ENCODE data around the gene GLTPD2.

The GLTPD2 gene

DNA sequence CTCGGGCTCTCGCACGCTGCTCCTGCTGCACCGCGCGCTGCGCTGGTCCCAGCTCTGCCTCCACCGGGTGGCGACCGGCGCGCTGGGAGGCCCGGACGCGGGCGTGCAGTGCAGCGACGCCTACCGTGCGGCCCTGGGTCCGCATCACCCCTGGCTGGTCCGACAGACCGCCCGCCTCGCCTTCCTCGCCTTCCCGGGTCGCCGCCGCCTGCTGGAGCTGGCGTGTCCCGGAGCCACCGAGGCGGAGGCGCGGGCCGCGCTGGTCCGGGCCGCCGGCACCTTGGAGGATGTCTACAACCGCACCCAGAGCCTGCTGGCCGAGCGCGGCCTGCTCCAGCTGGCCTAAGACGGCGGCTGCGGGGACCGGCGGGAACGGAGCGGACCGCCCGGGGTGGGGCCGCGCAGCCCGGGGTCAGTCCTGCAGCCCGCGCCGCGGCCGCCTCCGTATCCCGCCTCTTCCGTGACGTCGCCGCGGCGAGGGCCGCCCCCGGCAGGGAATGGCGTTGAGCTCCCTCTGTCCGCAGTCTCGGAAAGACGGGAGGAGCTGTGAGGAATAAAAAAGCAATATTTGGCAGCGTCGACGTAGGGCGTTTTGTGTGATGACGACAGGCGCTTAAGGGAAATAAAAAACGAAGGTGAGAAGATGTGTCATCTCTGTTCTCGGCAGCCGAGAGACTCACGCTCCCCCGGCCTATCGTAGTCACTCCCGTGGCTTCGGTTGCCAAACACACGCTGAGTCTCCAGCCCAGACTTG is 1.4 kb downstream of the GLTPD2 start:
- H3K4me1 ChIP-seq (ENCODE audit: control insufficient read depth, insufficient read depth, low read length, poor library complexity, severe bottlenecking), result peaks cover 10% of the 10 kb centered on the region
- H3K27ac ChIP-seq (ENCODE audit: low read depth, low read length, severe bottlenecking), result peak overlapping the region; percentile 59
- no peaks in the 10 kb centered on the region for H3K9me3 ChIP-seq (ENCODE audit: control insufficient read depth, low read length)
- H3K4me3 ChIP-seq (ENCODE audit: extremely low read depth, insufficient read depth, low read length, poor library complexity, severe bottlenecking), result peak overlapping the region; percentile 62
- H3K36me3 ChIP-seq (ENCODE audit: control insufficient read depth, insufficient read depth, low read length), result no peaks in the 10 kb centered on the region
- 1% methylated on average over 79 to 89 of the region's 91 CpGs for WGBS, 2 experiments (ENCODE audit: insufficient coverage in 2 of 2)

- H3K36me3 ChIP-seq (ENCODE audit: control insufficient read depth, insufficient read depth, low read length), result no peaks in the 10 kb centered on the region
- WGBS, 2 experiments (ENCODE audit: insufficient coverage in 2 of 2), result 78 to 95% methylated on average over 4 to 5 of the region's 7 CpGs
- peak overlapping the region; percentile 59 for H3K27ac ChIP-seq (ENCODE audit: low read depth, low read length, severe bottlenecking)
- H3K4me3 ChIP-seq (ENCODE audit: extremely low read depth, insufficient read depth, low read length, poor library complexity, severe bottlenecking), result peak overlapping the region; percentile 62
- no peaks in the 10 kb centered on the region for H3K9me3 ChIP-seq (ENCODE audit: control insufficient read depth, low read length)
- peaks cover 10% of the 10 kb centered on the region for H3K4me1 ChIP-seq (ENCODE audit: control insufficient read depth, insufficient read depth, low read length, poor library complexity, severe bottlenecking)
These were observed 1.9 kb downstream of the GLTPD2 start for GRCh38 chr17:4790705-4791088.

DNA sequence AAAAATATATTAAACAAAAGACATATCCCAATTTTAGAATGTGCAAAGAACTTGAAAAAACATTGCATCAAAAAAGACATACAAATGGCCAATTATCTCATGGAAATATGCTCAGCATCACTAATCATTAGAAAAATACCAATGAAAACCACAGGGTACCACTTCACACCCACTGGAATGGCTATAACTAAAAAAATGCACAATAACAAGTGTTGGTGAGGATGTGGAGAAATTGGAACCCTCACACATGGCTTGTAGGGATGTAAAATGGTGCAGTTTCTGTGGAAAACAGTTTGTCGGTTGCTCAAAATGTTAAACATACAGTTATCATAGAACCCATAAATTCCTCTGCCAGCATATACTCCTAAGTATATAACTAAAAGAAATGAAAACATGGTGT is 6.4 kb downstream of the GLTPD2 start:
- no CpG with 5 or more reads among the region's 1 CpG for WGBS, 2 experiments (ENCODE audit: insufficient coverage in 2 of 2)
- H3K4me1 ChIP-seq (ENCODE audit: control insufficient read depth, insufficient read depth, low read length, poor library complexity, severe bottlenecking), result peaks cover 6% of the 10 kb centered on the region

GRCh38 chr17:4796552-4796920 is 7.8 kb downstream of the GLTPD2 start:
- Histone ChIP-seq H3K36me3 (ENCODE audit: control insufficient read depth, insufficient read depth, low read length) (peaks cover 25% of the 10 kb centered on the region), H3K27ac (ENCODE audit: low read depth, low read length, severe bottlenecking) (peak overlapping the region; percentile 39), H3K4me1 (ENCODE audit: control insufficient read depth, insufficient read depth, low read length, poor library complexity, severe bottlenecking) (no peaks in the 10 kb centered on the region), H3K9me3 (ENCODE audit: control insufficient read depth, low read length) (no peaks in the 10 kb centered on the region), H3K4me3 (ENCODE audit: extremely low read depth, insufficient read depth, low read length, poor library complexity, severe bottlenecking) (peak overlapping the region; percentile 74)
- 0% methylated on average over 1 to 2 of the region's 7 CpGs for WGBS, 2 experiments (ENCODE audit: insufficient coverage in 2 of 2)

More for the DNA sequence above, 6.4 kb downstream of the GLTPD2 start:
- Histone ChIP-seq H3K36me3 (ENCODE audit: control insufficient read depth, insufficient read depth, low read length) (peaks cover 25% of the 10 kb centered on the region), H3K4me3 (ENCODE audit: extremely low read depth, insufficient read depth, low read length, poor library complexity, severe bottlenecking) (no peak overlapping the region), H3K9me3 (ENCODE audit: control insufficient read depth, low read length) (no peaks in the 10 kb centered on the region), H3K27ac (ENCODE audit: low read depth, low read length, severe bottlenecking) (no peak overlapping the region)

- H3K36me3 ChIP-seq (ENCODE audit: control insufficient read depth, insufficient read depth, low read length), result peaks cover 25% of the 10 kb centered on the region
- H3K4me1 ChIP-seq (ENCODE audit: control insufficient read depth, insufficient read depth, low read length, poor library complexity, severe bottlenecking), result no peaks in the 10 kb centered on the region
- no peak overlapping the region for H3K27ac ChIP-seq (ENCODE audit: low read depth, low read length, severe bottlenecking)
- H3K4me3 ChIP-seq (ENCODE audit: extremely low read depth, insufficient read depth, low read length, poor library complexity, severe bottlenecking), result no peak overlapping the region
- WGBS, 2 experiments (ENCODE audit: insufficient coverage in 2 of 2), result 69 to 74% methylated on average over 8 to 10 of the region's 10 CpGs
- H3K9me3 ChIP-seq (ENCODE audit: control insufficient read depth, low read length), result no peaks in the 10 kb centered on the region
These were observed 11.9 kb downstream of the GLTPD2 start for GRCh38 chr17:4800462-4801196.

DNA sequence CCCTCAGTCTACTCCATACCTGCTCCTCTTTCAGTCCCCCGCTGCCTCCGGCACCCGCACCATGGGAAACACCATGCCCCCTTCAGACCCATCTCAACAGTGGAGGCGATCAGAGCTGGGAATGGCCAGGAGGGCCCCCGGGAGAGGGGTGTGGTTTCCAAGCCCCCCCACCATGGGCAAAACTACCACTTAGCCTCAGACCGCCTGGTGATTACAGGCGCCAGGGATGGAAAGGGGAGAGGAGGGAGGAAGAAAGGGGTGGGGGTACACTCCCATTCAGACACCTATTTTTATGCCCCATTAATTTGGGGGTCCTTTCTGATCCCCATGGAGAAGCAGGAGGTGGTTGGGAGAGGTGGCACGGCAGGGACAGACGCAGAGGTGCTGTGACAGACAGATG is 13.5 kb downstream of the GLTPD2 start, which contains the start of gene C17orf114:
Gene C17orf114 (minus strand): TSS at position 101 of the 400 bp plus-strand sequence.
- Histone ChIP-seq H3K4me3 (ENCODE audit: extremely low read depth, insufficient read depth, low read length, poor library complexity, severe bottlenecking) (no peak within 1 kb of the TSS), H3K36me3 (ENCODE audit: control insufficient read depth, insufficient read depth, low read length) (peaks cover 23% of the 10 kb centered on the region), H3K4me1 (ENCODE audit: control insufficient read depth, insufficient read depth, low read length, poor library complexity, severe bottlenecking) (no peaks in the 10 kb centered on the region), H3K9me3 (ENCODE audit: control insufficient read depth, low read length) (no peaks in the 10 kb centered on the region), H3K27ac (ENCODE audit: low read depth, low read length, severe bottlenecking) (no peak within 1 kb of the TSS)
- 90 to 95% methylated on average over 2 of the region's 9 CpGs for WGBS, 2 experiments (ENCODE audit: insufficient coverage in 2 of 2)

- Histone ChIP-seq H3K36me3 (ENCODE audit: control insufficient read depth, insufficient read depth, low read length) (peaks cover 28% of the 10 kb centered on the region), H3K4me1 (ENCODE audit: control insufficient read depth, insufficient read depth, low read length, poor library complexity, severe bottlenecking) (peaks cover 4% of the 10 kb centered on the region), H3K9me3 (ENCODE audit: control insufficient read depth, low read length) (no peaks in the 10 kb centered on the region), H3K4me3 (ENCODE audit: extremely low read depth, insufficient read depth, low read length, poor library complexity, severe bottlenecking) (peak overlapping the region; percentile 68), H3K27ac (ENCODE audit: low read depth, low read length, severe bottlenecking) (no peak overlapping the region)
- 0 to 2% methylated on average over 9 to 10 of the region's 16 CpGs for WGBS, 2 experiments (ENCODE audit: insufficient coverage in 2 of 2)
These were observed 17.7 kb downstream of the GLTPD2 start for GRCh38 chr17:4806456-4806776.

GRCh38 chr17:4806777-4807604 is 18.2 kb downstream of the GLTPD2 start, which contains the start of gene PLD2:
TSS of gene PLD2 (plus strand) at chr17:4807152. CDS start at chr17:4807773, 621 bp downstream.
- WGBS, 2 experiments (ENCODE audit: insufficient coverage in 2 of 2), result 0 to 1% methylated on average over 58 to 72 of the region's 106 CpGs
- Histone ChIP-seq H3K9me3 (ENCODE audit: control insufficient read depth, low read length) (no peaks in the 10 kb centered on the region), H3K4me3 (ENCODE audit: extremely low read depth, insufficient read depth, low read length, poor library complexity, severe bottlenecking) (peak within 1 kb of the TSS; percentile 68), H3K27ac (ENCODE audit: low read depth, low read length, severe bottlenecking) (no peak within 1 kb of the TSS), H3K4me1 (ENCODE audit: control insufficient read depth, insufficient read depth, low read length, poor library complexity, severe bottlenecking) (peaks cover 4% of the 10 kb centered on the region), H3K36me3 (ENCODE audit: control insufficient read depth, insufficient read depth, low read length) (peaks cover 33% of the 10 kb centered on the region)

DNA sequence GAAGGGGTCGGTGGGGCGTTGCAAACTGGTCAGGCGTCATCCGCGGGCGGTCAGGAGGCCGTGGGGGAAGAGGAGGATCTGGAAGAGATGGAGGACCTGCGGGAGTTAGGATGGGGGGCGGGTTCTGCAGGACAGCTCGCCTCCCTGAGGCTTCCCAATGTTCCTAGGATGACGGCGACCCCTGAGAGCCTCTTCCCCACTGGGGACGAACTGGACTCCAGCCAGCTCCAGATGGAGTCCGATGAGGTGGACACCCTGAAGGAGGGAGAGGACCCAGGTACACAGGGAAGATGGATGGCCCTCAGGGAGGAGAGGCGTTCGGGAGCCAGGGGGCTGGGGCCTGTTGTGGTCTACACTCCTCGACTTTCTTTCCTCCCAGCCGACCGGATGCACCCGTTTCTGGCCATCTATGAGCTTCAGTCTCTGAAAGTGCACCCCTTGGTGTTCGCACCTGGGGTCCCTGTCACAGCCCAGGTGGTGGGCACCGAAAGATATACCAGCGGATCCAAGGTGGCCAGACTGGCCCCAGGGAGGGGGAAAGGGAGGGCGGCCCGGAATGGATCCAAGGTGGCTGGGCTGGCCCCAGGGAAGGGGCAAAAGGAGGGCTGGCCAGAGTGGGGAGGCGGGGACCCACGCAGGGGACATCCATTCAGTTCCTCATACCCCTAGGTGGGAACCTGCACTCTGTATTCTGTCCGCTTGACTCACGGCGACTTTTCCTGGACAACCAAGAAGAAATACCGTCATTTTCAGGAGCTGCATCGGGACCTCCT is 19.0 kb downstream of the GLTPD2 start:
- H3K9me3 ChIP-seq (ENCODE audit: control insufficient read depth, low read length), result no peaks in the 10 kb centered on the region
- peaks cover 4% of the 10 kb centered on the region for H3K4me1 ChIP-seq (ENCODE audit: control insufficient read depth, insufficient read depth, low read length, poor library complexity, severe bottlenecking)
- H3K36me3 ChIP-seq (ENCODE audit: control insufficient read depth, insufficient read depth, low read length), result peaks cover 33% of the 10 kb centered on the region
- WGBS, 2 experiments (ENCODE audit: insufficient coverage in 2 of 2), result 40 to 48% methylated on average over 25 to 30 of the region's 32 CpGs
- H3K4me3 ChIP-seq (ENCODE audit: extremely low read depth, insufficient read depth, low read length, poor library complexity, severe bottlenecking), result peak overlapping the region; percentile 68
- no peak overlapping the region for H3K27ac ChIP-seq (ENCODE audit: low read depth, low read length, severe bottlenecking)

GRCh38 chr17:4808378-4808767 is 19.6 kb downstream of the GLTPD2 start:
- Histone ChIP-seq H3K4me3 (ENCODE audit: extremely low read depth, insufficient read depth, low read length, poor library complexity, severe bottlenecking) (no peak overlapping the region), H3K9me3 (ENCODE audit: control insufficient read depth, low read length) (no peaks in the 10 kb centered on the region), H3K4me1 (ENCODE audit: control insufficient read depth, insufficient read depth, low read length, poor library complexity, severe bottlenecking) (peaks cover 4% of the 10 kb centered on the region), H3K27ac (ENCODE audit: low read depth, low read length, severe bottlenecking) (no peak overlapping the region), H3K36me3 (ENCODE audit: control insufficient read depth, insufficient read depth, low read length) (peaks cover 36% of the 10 kb centered on the region)
- WGBS, 2 experiments (ENCODE audit: insufficient coverage in 2 of 2), result 88 to 93% methylated on average over 4 to 5 of the region's 6 CpGs

Measured in mesodermal cell (in vitro differentiated cells).